Peyer's patch (tissue), 4 donors: ENCODE results near the gene SCO1. TPM values are rescaled to one million over a fixed set of nuclear protein-coding genes. Genes with fewer than 3 reads are reported as not detected.
"Not testable (repeated sequence)": the region's sequence is repeated elsewhere in the genome, so short reads cannot be mapped to it uniquely, and the experiment has no call there.

Experiments
- DNase-seq, 3 donors: peaks; one replicate each; pipeline ENCODE4 v3.0.0-alpha.2; 2017 to 2019
- H3K27ac ChIP-seq, 4 donors: fragments of 200-600 bp; sonication (generic); one replicate each; pipeline ENCODE4 v1.5.1; 2016 to 2019
- H3K27me3 ChIP-seq, 2 donors: fragments of 200-600 bp; sonication (generic); one replicate each; pipeline ENCODE4 v1.5.1; 2019
- H3K36me3 ChIP-seq, 3 donors: fragments of 200-600 bp; sonication (generic); one replicate each; pipeline ENCODE4 v1.5.1; 2016 to 2019
- H3K4me1 ChIP-seq, 4 donors: fragments of 200-600 bp; sonication (generic); one replicate each; pipeline ENCODE4 v1.5.1; 2016 to 2019
- H3K4me3 ChIP-seq, 4 donors: fragments of 200-600 bp; sonication (generic); 1 replicate in 3 of 4; 2 replicates in 1 of 4; pipeline ENCODE4 v1.5.1; 2016 to 2019; ENCODE audit warnings: mild to moderate bottlenecking in 1 of 4
- H3K9me3 ChIP-seq, 4 donors: fragments of 200-600 bp; sonication (generic); one replicate each; pipeline ENCODE4 v1.5.1; 2016 to 2019; ENCODE audit warnings: mild to moderate bottlenecking in 1 of 4
- CTCF ChIP-seq, 6 experiments: fragments of 450-650 bp in 4 of 6; fragments of 200-600 bp in 2 of 6; sonication (generic) in 1 of 6; IDR thresholded peaks; one replicate each; pipeline ENCODE4 v1.5.1; 2017 to 2019; ENCODE audit warnings: antibody characterized with exemption in 6 of 6, mild to moderate bottlenecking in 3 of 6, moderate library complexity in 1 of 6
- POLR2A ChIP-seq, 2 donors: fragments of 450-650 bp; IDR thresholded peaks; one replicate each; pipeline ENCODE4 v1.5.1; 2017; ENCODE audit warnings: antibody characterized with exemption in 2 of 2, mild to moderate bottlenecking in 2 of 2, moderate library complexity in 2 of 2
- total RNA-seq, 4 donors: library from RNA; depleted of rRNA; stranded (reverse); fragments of >200 nt; gene quantifications; one replicate each; pipeline ENCODE4 v1.1.0, GENCODE V29; 2016

Gene SCO1
- total RNA-seq, 4 donors from 2014 or later, result 12.4 to 28.6 (median 19.5) TPM

GRCh38 chr17:10735821-10736220, 38.5 kb upstream of the SCO1 start:
- Histone ChIP-seq H3K4me1 (peaks cover 0 to 26% (median 10%) of the 10 kb centered on the region in 4 donors), H3K27ac (no peak overlapping the region), H3K4me3 (no peak overlapping the region), H3K36me3 (no peaks in the 10 kb centered on the region), H3K9me3 (no peaks in the 10 kb centered on the region), H3K27me3 (no peaks in the 10 kb centered on the region)
- no peak for DNase-seq
- TF ChIP-seq POLR2A (IDR thresholded peaks at IDR 0.05), result no peak
- TF ChIP-seq CTCF (IDR thresholded peaks at IDR 0.05), result no peak

GRCh38 chr17:10735251-10735650, 37.9 kb upstream of the SCO1 start:
- no peaks in the 10 kb centered on the region for H3K27me3 ChIP-seq
- no peaks in the 10 kb centered on the region for H3K36me3 ChIP-seq
- no peak overlapping the region for H3K27ac ChIP-seq
- no peak overlapping the region for H3K4me3 ChIP-seq
- no peak for TF ChIP-seq POLR2A (IDR thresholded peaks at IDR 0.05)
- TF ChIP-seq CTCF (IDR thresholded peaks at IDR 0.05), result no peak
- H3K4me1 ChIP-seq, result peaks cover 0 to 29% (median 10%) of the 10 kb centered on the region in 4 donors
- H3K9me3 ChIP-seq, result no peaks in the 10 kb centered on the region
- peak in 1 of 3 donors; percentile 39 for DNase-seq

GRCh38 chr17:10733666-10734065, 36.3 kb upstream of the SCO1 start:
- Histone ChIP-seq H3K9me3 (no peaks in the 10 kb centered on the region), H3K27me3 (no peaks in the 10 kb centered on the region), H3K4me3 (no peak overlapping the region), H3K36me3 (no peaks in the 10 kb centered on the region), H3K27ac (peak overlapping the region in 3 of 4 donors; percentile 53 to 85 (median 70)), H3K4me1 (peaks cover 0 to 28% (median 12%) of the 10 kb centered on the region in 4 donors)
- peak in 2 of 3 donors; percentile 80 to 89 for DNase-seq
- no peak for TF ChIP-seq CTCF (IDR thresholded peaks at IDR 0.05)
- peak in 1 of 2 donors; percentile 72 for TF ChIP-seq POLR2A (IDR thresholded peaks at IDR 0.05)

GRCh38 chr17:10732121-10732520, 34.8 kb upstream of the SCO1 start:
- not testable (repeated sequence) for H3K9me3 ChIP-seq, H3K36me3 ChIP-seq, H3K4me3 ChIP-seq, H3K27me3 ChIP-seq, H3K27ac ChIP-seq
- DNase-seq, result peak in 1 of 3 donors; percentile 36
- peaks cover 0 to 16% (median 8%) of the 10 kb centered on the region in 4 donors for H3K4me1 ChIP-seq

GRCh38 chr17:10731408-10731879, 34.1 kb upstream of the SCO1 start:
- Histone ChIP-seq H3K9me3 (no peaks in the 10 kb centered on the region), H3K36me3 (no peaks in the 10 kb centered on the region), H3K27me3 (no peaks in the 10 kb centered on the region), H3K27ac (peak overlapping the region in 3 of 4 donors; percentile 88 to 93 (median 92)), H3K4me3 (peak overlapping the region in 2 of 4 donors; percentile 67 to 68), H3K4me1 (peaks cover 0 to 16% (median 8%) of the 10 kb centered on the region in 4 donors)
- TF ChIP-seq POLR2A (IDR thresholded peaks at IDR 0.05) (no peak), CTCF (IDR thresholded peaks at IDR 0.05) (no peak)
- DNase-seq, result no peak

- peak in 1 of 3 donors; percentile 48 for DNase-seq
- H3K9me3 ChIP-seq, H3K27me3 ChIP-seq, H3K36me3 ChIP-seq: not testable (repeated sequence)
- Histone ChIP-seq H3K4me1 (peaks cover 0 to 19% (median 8%) of the 10 kb centered on the region in 4 donors), H3K4me3 (peak overlapping the region; percentile 67 to 70 (median 68)), H3K27ac (peak overlapping the region; percentile 78 to 93 (median 90))
These were observed 32.9 kb upstream of the SCO1 start for GRCh38 chr17:10730247-10730646.
